Measurements from ENCODE around the gene FBH1. TPM values are rescaled to one million over a fixed set of nuclear protein-coding genes. Genes with fewer than 3 reads are reported as not detected.
A peak's percentile ranks its signal among the peaks of the same experiment; 100 is the strongest.
"Not testable (repeated sequence)": the region's sequence is repeated elsewhere in the genome, so short reads cannot be mapped to it uniquely, and the experiment has no call there.

The FBH1 gene
- total RNA-seq, 6 experiments from 2014 or later: 60.1 to 69.8 (median 64.2) TPM

- Mint-ChIP-seq H3K27me3 (ENCODE audit: insufficient read depth) (peaks cover 7% of the 10 kb centered on the region), H3K36me3 (ENCODE audit: low read depth) (peaks cover 24% of the 10 kb centered on the region), H3K4me1 (ENCODE audit: low read depth) (peaks cover 28% of the 10 kb centered on the region), H3K9me3 (peaks cover 20% of the 10 kb centered on the region), H3K27ac (no peak overlapping the region), H3K4me3 (no peak overlapping the region)
- TF ChIP-seq CTCF (IDR thresholded peaks at IDR 0.05): no peak
- DNase-seq: no peak
Measured at GRCh38 chr10:5871596-5871995, 18.4 kb upstream of the FBH1 start.

- TF ChIP-seq CTCF (IDR thresholded peaks at IDR 0.05): peak; percentile 89
- Mint-ChIP-seq H3K36me3 (ENCODE audit: low read depth) (peaks cover 25% of the 10 kb centered on the region), H3K27me3 (ENCODE audit: insufficient read depth) (0 out of 2 replicates have a peak, but pooled peaks cover 2% of the 10 kb centered on the region), H3K4me1 (ENCODE audit: low read depth) (peaks cover 33% of the 10 kb centered on the region), H3K9me3 (peaks cover 8% of the 10 kb centered on the region), H3K27ac (peak overlapping the region; percentile 37; the same call in 1 of the 2 replicates), H3K4me3 (no peak overlapping the region)
- DNase-seq: peak; percentile 69
Measured at GRCh38 chr10:5873515-5873995, 16.5 kb upstream of the FBH1 start.

- H3K27ac Mint-ChIP-seq: peak overlapping the region; percentile 94
- H3K36me3 Mint-ChIP-seq (ENCODE audit: low read depth): peaks cover 12% of the 10 kb centered on the region; the same call in 1 of the 2 replicates
- peak; percentile 80 for DNase-seq
- H3K4me1 Mint-ChIP-seq (ENCODE audit: low read depth): peaks cover 33% of the 10 kb centered on the region
- peak overlapping the region; percentile 56 for H3K4me3 Mint-ChIP-seq
- no peak for TF ChIP-seq CTCF (IDR thresholded peaks at IDR 0.05)
- no peaks in the 10 kb centered on the region for H3K27me3 Mint-ChIP-seq (ENCODE audit: insufficient read depth)
- no peaks in the 10 kb centered on the region for H3K9me3 Mint-ChIP-seq
Measured at GRCh38 chr10:5876181-5876768, 13.8 kb upstream of the FBH1 start.

- H3K27ac Mint-ChIP-seq: peak overlapping the region; percentile 94
- H3K9me3 Mint-ChIP-seq; DNase-seq; H3K27me3 Mint-ChIP-seq (ENCODE audit: insufficient read depth); H3K4me3 Mint-ChIP-seq: not testable (repeated sequence)
- peaks cover 12% of the 10 kb centered on the region; the same call in 1 of the 2 replicates for H3K36me3 Mint-ChIP-seq (ENCODE audit: low read depth)
- H3K4me1 Mint-ChIP-seq (ENCODE audit: low read depth): peaks cover 33% of the 10 kb centered on the region
Measured at GRCh38 chr10:5877041-5877440, 13.0 kb upstream of the FBH1 start.

GRCh38 chr10:5882961-5883360 is 7.1 kb upstream of the FBH1 start:
- Mint-ChIP-seq H3K36me3 (ENCODE audit: low read depth) (peaks cover 15% of the 10 kb centered on the region; the same call in 1 of the 2 replicates), H3K27me3 (ENCODE audit: insufficient read depth) (no peaks in the 10 kb centered on the region), H3K27ac (no peak overlapping the region), H3K4me1 (ENCODE audit: low read depth) (peaks cover 8% of the 10 kb centered on the region), H3K4me3 (no peak overlapping the region), H3K9me3 (no peaks in the 10 kb centered on the region)
- TF ChIP-seq CTCF (IDR thresholded peaks at IDR 0.05): no peak
- no peak for DNase-seq

GRCh38 chr10:5885619-5886018 is 4.4 kb upstream of the FBH1 start:
- H3K27ac Mint-ChIP-seq: no peak overlapping the region
- peaks cover 12% of the 10 kb centered on the region; the same call in 1 of the 2 replicates for H3K36me3 Mint-ChIP-seq (ENCODE audit: low read depth)
- no peak for TF ChIP-seq CTCF (IDR thresholded peaks at IDR 0.05)
- peaks cover 19% of the 10 kb centered on the region for H3K4me1 Mint-ChIP-seq (ENCODE audit: low read depth)
- H3K4me3 Mint-ChIP-seq: no peak overlapping the region
- no peaks in the 10 kb centered on the region for H3K9me3 Mint-ChIP-seq
- no peaks in the 10 kb centered on the region for H3K27me3 Mint-ChIP-seq (ENCODE audit: insufficient read depth)
- no peak for DNase-seq

Data from HFFc6 (cell line).